Prostate gland (tissue), 2 donors: Measurements from ENCODE around the gene FIG4. TPM values are rescaled to one million over a fixed set of nuclear protein-coding genes. Genes with fewer than 3 reads are reported as not detected.

ENCODE experiments used
- DNase-seq: peaks from one replicate; pipeline ENCODE4 v3.0.0-alpha.2; 2019; ENCODE audit warnings: low spot score
- H3K27ac ChIP-seq, 2 donors: fragments of 200-600 bp; sonication (generic); 2 replicates each; pipeline ENCODE4 v1.5.1; 2017 to 2019
- H3K27me3 ChIP-seq: fragments of 200-600 bp; sonication (generic); replicated peaks from 2 replicates; pipeline ENCODE4 v1.5.1; 2019; ENCODE audit not compliant: insufficient read depth
- H3K36me3 ChIP-seq, 2 donors: fragments of 200-600 bp; sonication (generic); 1 replicate in 1 of 2; 2 replicates in 1 of 2; pipeline versions ENCODE4 v1.5.1 to v1.8.1; 2017 to 2019
- H3K4me1 ChIP-seq: fragments of 200-600 bp; sonication (generic); replicated peaks from 2 replicates; pipeline ENCODE4 v1.5.1; 2019
- H3K4me3 ChIP-seq, 2 donors: fragments of 200-600 bp; sonication (generic); 2 replicates each; pipeline ENCODE4 v1.5.1; 2017 to 2019
- H3K9me3 ChIP-seq: fragments of 200-600 bp; sonication (generic); 2 replicates; pipeline ENCODE4 v1.5.1; 2017
- CTCF ChIP-seq, 4 experiments: fragments of 200-600 bp in 2 of 4; fragments of 450-650 bp in 2 of 4; sonication (generic) in 2 of 4; IDR thresholded peaks; 1 replicate in 3 of 4; 2 replicates in 1 of 4; pipeline ENCODE4 v1.5.1; 2016 to 2019; ENCODE audit warnings: antibody characterized with exemption in 4 of 4, mild to moderate bottlenecking in 2 of 4, moderate library complexity in 2 of 4
- POLR2A ChIP-seq: fragments of 450-650 bp; IDR thresholded peaks from one replicate; pipeline ENCODE4 v1.6.1; 2016; ENCODE audit warnings: antibody characterized with exemption, mild to moderate bottlenecking
- POLR2AphosphoS5 ChIP-seq: sonication (generic); formaldehyde crosslinking; IDR thresholded peaks from one replicate; pipeline ENCODE4 v1.6.1; 2017; ENCODE audit warnings: antibody characterized with exemption
- WGBS: methylation state at CpG from one replicate; pipeline ENCODE4 v1.1.5; 2018; 5-methylcytosine and 5-hydroxymethylcytosine counted together
- intact Hi-C: fragments of 100-400 bp; cut with DNase I; formaldehyde crosslinking; loops from one replicate; pipeline ENCODE4 v1.14.2; 2022
- total RNA-seq, 2 donors: library from RNA; depleted of rRNA; stranded (reverse); fragments of >200 nt; gene quantifications; one replicate each; pipeline ENCODE4 v1.1.0, GENCODE V29; 2016

FIG4 gene
- total RNA-seq, 2 donors from 2014 or later: 12.7 to 16.6 TPM

GRCh38 chr6:109799664-109800063 is 108.6 kb downstream of the FIG4 start:
- intact Hi-C loops: no loop called here
- no peaks in the 10 kb centered on the region for H3K27me3 ChIP-seq
- H3K4me1 ChIP-seq: peaks cover 1% of the 10 kb centered on the region
- H3K36me3 ChIP-seq: no peaks in the 10 kb centered on the region
- 73% methylated on average over 3 of the region's 3 CpGs for WGBS
- H3K27ac ChIP-seq: no peak overlapping the region
- no peak for DNase-seq
- no peak overlapping the region for H3K4me3 ChIP-seq
- TF ChIP-seq POLR2AphosphoS5 (no peak), POLR2A (no peak), CTCF (IDR thresholded peaks at IDR 0.05) (no peak)
- no peaks in the 10 kb centered on the region for H3K9me3 ChIP-seq

DNA sequence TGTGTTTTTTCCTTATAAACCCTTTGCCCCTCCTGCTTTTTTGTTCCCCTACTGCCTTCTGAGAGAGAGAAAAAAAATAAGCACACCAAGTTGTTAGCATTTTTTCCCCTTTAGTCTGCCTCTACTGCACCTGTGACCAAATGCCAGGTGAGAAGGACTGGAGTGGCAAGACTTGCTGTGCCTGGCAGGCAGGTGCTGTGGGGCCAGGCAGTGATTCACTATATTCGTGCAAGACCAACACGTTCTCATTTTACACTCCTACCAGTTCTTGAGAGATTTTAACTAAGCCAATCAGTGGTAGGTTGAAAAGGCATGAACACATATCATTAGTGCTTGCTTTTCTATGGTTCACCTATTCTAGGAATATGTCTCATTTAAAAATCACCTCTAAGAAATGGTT is 109.7 kb downstream of the FIG4 start:
- no peaks in the 10 kb centered on the region for H3K4me1 ChIP-seq
- no peaks in the 10 kb centered on the region for H3K9me3 ChIP-seq
- 79% methylated on average over 2 of the region's 2 CpGs for WGBS
- H3K36me3 ChIP-seq: no peaks in the 10 kb centered on the region
- H3K27ac ChIP-seq: no peak overlapping the region
- no peaks in the 10 kb centered on the region for H3K27me3 ChIP-seq
- H3K4me3 ChIP-seq: no peak overlapping the region
- no peak for TF ChIP-seq POLR2A
- TF ChIP-seq POLR2AphosphoS5: no peak
- TF ChIP-seq CTCF (IDR thresholded peaks at IDR 0.05): no peak
- DNase-seq: no peak
- intact Hi-C loops: no loop called here

DNA sequence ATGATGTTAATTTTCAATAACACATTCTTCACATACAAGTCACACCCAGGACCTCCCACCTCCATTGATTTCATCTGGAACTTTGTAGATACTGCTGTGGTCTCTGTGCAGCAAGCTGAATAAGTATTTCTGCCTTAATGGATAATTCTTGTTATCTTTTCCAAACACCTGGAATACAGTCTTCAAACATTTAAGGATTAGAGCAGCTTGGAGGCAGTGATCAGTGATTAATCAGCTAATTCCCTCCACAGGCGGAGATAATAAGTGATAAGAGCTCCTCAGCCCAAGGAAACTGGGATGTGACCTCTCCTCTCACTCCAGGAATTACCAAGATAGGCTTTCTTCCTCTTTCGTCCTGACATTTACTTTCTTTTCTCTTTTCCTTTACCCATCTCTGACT is 110.7 kb downstream of the FIG4 start:
- no peak overlapping the region for H3K4me3 ChIP-seq
- H3K36me3 ChIP-seq: no peaks in the 10 kb centered on the region
- no peaks in the 10 kb centered on the region for H3K9me3 ChIP-seq
- TF ChIP-seq POLR2A (no peak), CTCF (IDR thresholded peaks at IDR 0.05) (no peak), POLR2AphosphoS5 (no peak)
- no peak for DNase-seq
- intact Hi-C loops: no loop called here
- H3K4me1 ChIP-seq: no peaks in the 10 kb centered on the region
- 96% methylated on average over 2 of the region's 2 CpGs for WGBS
- H3K27ac ChIP-seq: no peak overlapping the region
- no peaks in the 10 kb centered on the region for H3K27me3 ChIP-seq

DNA sequence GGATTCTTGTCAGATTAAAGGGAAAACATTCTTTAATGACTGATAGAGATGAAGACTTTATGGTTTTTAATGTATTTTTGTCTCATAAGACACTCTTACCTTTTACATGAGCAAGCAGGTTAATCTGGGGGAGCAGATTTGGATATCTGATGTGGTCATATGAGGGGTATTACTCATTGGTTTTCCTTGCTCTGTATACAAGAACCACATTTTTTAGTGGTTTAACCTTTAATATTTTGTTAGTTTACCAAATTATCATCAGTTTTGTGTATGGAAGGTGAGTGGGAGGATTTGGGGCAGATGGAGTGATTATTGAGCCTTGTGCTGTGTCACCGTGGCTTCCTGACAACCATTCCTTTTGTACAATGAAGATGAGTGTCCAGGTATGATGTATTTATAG is 112.9 kb downstream of the FIG4 start:
- DNase-seq: no peak
- no peaks in the 10 kb centered on the region for H3K27me3 ChIP-seq
- no peaks in the 10 kb centered on the region for H3K4me1 ChIP-seq
- WGBS: 60% methylated on average over 1 of the region's 1 CpG
- H3K4me3 ChIP-seq: no peak overlapping the region
- H3K36me3 ChIP-seq: no peaks in the 10 kb centered on the region
- no peaks in the 10 kb centered on the region for H3K9me3 ChIP-seq
- H3K27ac ChIP-seq: no peak overlapping the region
- TF ChIP-seq POLR2AphosphoS5 (no peak), POLR2A (no peak), CTCF (IDR thresholded peaks at IDR 0.05) (no peak)
- intact Hi-C loops: no loop called here

GRCh38 chr6:109807881-109808280 is 116.8 kb downstream of the FIG4 start:
- no peaks in the 10 kb centered on the region for H3K4me1 ChIP-seq
- H3K36me3 ChIP-seq: no peaks in the 10 kb centered on the region
- no peak overlapping the region for H3K27ac ChIP-seq
- no peaks in the 10 kb centered on the region for H3K27me3 ChIP-seq
- TF ChIP-seq POLR2AphosphoS5: no peak
- no peak for TF ChIP-seq CTCF (IDR thresholded peaks at IDR 0.05)
- no peak for TF ChIP-seq POLR2A
- intact Hi-C loops: no loop called here
- no peaks in the 10 kb centered on the region for H3K9me3 ChIP-seq
- H3K4me3 ChIP-seq: no peak overlapping the region
- no peak for DNase-seq
